HG02678 (cell line): Measurements from ENCODE around the gene SCN7A.

ENCODE experiments used
- ATAC-seq: cut with Tn5 transposase; IDR thresholded peaks from one replicate; pipeline ENCODE4 v1.9.1; 2021; ENCODE audit warnings: mild to moderate bottlenecking, moderate library complexity; ENCODE audit not compliant: unreplicated experiment

SCN7A gene

GRCh38 chr2:166404831-166405568 lies 89.0 kb downstream of the SCN7A start:
- ATAC-seq: no peak

- ATAC-seq: no peak
Measured at GRCh38 chr2:166394245-166394644, 99.8 kb downstream of the SCN7A start.

- no peak for ATAC-seq
Measured at GRCh38 chr2:166393008-166393407, 101.0 kb downstream of the SCN7A start.

- ATAC-seq: no peak
Measured at GRCh38 chr2:166388481-166389070, 105.5 kb downstream of the SCN7A start.

DNA sequence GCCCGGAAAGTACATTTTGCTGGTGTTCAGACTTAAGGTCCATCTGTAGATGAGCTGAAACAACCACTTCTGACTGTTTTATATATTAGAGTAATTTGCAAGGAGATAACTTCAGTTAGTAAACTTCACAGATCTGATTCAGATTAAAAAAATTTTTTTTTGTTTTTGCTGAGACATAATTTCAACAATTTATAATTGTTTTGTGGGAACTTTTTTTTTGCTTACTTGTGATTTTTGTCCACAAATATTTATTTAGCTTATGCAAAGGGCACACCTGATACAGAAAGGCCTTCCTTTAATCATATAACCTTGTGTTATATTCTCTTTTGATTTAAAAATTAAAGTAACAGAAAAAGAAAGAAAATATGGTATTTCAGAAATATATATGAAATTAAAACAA lies 108.7 kb downstream of the SCN7A start:
- ATAC-seq: no peak

- no peak for ATAC-seq
Measured at GRCh38 chr2:166384774-166385173, 109.3 kb downstream of the SCN7A start.

- ATAC-seq: no peak
Measured at GRCh38 chr2:166382448-166382847, 111.6 kb downstream of the SCN7A start.

- no peak for ATAC-seq
Measured at GRCh38 chr2:166380615-166381014, 113.4 kb downstream of the SCN7A start.

DNA sequence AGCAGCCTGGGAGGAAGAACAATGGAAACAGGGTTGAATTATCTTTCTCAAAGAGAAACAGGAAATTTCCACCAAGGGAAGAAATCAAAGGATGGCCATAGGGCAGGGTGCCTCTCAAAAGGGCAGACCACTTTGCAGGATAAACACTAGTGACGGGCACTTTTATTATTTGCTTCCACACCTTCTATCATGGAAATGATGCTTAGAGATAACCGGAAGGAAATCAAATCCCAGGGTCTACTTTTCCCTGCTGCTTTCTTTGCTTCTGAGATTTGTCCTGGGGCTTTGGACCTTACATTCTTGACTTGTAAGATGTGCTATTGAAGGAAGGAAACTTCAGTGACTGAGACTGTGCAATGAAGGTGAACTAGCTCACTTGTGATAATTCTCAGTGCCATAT lies 117.2 kb downstream of the SCN7A start:
- no peak for ATAC-seq

GRCh38 chr2:166376488-166376828 lies 117.6 kb downstream of the SCN7A start:
- no peak for ATAC-seq

DNA sequence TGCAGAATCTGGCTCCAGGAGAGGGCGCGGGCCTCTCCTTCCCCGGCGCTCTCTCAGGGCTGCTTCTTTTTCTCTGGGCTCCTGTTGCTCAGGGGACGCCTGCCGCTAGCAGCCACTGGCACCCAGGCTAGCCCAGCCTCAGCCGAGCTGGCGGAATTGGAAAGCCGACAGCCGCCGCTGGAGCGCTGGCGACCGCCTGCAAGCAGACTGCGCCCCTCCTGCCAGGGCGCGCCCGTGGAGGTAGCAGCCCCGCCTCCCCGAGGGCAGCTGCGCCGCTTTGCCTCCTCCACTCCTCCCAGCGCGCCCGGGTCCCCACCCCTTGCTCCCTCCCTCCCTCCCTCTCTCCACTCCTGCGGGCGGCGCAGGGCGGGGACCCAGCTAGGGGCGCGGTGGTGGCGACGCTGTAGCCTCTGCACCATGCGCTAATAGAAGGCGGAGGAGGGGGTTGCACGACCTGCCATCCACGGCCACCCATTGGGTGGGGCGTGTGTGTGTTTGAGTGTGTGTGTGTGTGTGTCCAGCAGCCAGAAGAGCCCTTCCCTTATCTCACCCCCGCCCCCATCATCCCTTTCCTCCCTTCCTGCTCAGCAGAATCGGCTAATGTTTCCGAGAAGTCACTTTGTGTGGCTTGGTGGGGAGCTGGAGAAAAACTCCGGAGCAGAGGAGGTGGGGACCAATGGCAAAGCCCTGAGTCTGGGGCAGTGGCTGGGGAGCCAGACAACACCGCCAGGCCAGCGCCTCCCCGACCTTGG lies 118.1 kb downstream of the SCN7A start, which contains the start of gene SCN9A:
Gene SCN9A (minus strand): TSS at position 209 of the 752 bp plus-strand sequence. CDS start 64,188 bp downstream, outside the sequence.
- ATAC-seq: peak; percentile 55

- peak; percentile 43 for ATAC-seq
Measured at GRCh38 chr2:166375195-166375735, 118.8 kb downstream of the SCN7A start.

DNA sequence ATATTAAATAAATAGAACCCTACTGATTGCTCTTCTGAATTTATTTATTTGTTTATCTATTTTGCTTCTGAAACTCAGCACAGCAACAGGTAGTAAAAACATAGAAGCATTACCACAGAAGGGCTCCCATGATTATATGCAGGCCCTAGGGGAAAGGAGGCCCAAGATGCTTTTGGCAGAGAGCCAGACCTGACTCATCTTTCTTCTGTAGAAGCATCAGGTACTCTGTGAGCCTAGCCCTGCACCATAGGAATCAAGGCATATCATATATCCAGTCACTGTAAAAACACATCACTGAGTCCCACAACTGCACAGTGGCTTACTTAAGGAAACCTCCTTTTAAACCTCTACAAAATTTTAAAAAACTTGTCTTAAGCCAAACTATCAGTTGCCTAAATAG lies 120.1 kb downstream of the SCN7A start:
- no peak for ATAC-seq

DNA sequence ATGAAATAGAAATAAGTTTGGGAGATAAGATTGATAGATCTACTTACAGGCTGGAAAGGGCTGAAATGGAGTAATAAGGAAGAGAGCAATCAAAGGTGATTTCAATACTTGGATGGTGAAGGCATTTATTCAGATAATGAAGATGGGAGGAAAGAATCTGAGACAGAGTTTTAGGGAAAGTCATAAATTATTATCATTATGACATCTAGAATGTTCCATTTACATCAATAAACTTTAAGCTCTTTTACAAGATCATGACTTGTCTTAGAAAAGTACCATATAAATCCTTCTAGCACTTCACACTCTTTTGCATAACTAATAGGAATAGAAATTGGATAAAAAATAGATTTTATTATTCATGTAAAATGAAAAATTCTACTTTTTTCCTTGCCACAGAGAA lies 120.5 kb downstream of the SCN7A start:
- ATAC-seq: no peak

- no peak for ATAC-seq
Measured at GRCh38 chr2:166373105-166373504, 120.9 kb downstream of the SCN7A start.

- ATAC-seq: no peak
Measured at GRCh38 chr2:166372046-166372445, 122.0 kb downstream of the SCN7A start.

DNA sequence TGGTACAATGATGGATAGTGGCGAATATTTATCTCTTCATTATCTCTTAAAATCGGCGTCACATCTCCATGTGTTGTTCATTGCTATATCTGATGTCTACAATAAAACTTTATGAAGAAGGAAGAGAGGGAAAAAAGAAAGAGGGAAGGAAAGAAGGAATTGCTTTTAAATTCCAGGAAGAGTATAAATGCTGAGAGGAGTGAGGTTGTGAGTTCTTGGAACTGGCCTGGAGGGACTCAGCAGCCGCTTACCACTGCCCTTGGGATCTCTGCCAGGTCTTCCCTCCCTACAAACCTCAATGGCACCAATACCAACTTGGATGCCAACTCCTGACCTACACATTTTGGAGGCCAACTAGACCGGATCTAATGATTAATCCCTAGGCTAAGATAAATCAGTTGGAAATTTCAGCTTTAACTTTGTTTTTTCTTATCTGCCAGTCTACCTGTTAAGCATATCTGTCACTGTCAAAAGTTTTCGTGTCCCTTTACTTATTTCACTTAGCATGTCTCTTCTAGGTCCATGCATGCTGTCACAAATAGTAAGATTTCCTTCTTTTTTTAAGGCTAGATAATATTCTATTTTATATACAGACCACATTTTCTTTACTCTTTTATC lies 128.1 kb downstream of the SCN7A start:
- ATAC-seq: no peak

- ATAC-seq: no peak
Measured at GRCh38 chr2:166365239-166365638, 128.8 kb downstream of the SCN7A start.

DNA sequence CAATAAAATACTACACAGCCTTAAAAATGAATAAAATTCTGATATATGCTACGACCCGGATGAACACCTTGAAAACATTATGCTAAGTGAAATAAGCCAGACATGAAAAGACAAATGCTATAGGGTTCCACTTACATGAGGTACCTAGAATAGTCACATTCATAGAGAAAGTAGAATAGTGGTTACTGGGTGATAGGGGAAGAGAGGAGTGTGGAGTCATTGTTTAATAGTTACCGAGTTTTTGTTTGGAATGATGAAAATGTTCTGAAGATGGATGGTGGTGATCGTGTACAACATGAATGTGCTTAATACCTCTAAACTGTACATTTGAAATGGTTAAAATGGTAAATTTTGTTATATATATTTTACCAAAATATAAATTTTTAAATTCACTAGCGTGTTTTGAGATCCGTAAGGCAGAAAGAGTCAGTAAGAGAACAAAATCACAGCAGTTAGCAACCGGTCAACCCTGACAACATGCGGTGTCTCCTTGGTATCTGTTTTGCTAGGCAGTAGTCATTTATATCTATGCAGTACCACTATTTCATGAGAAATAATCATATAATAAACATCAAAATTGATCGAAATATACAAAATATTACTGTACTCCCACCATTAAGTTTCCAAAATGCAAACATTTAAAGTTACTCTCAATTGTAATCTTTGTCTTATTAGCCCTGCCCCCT lies 129.4 kb downstream of the SCN7A start:
- no peak for ATAC-seq

- no peak for ATAC-seq
Measured at GRCh38 chr2:166361351-166362153, 132.5 kb downstream of the SCN7A start.
